Limb (tissue), 2 donors: ENCODE data around the gene EVI2A.
"Not testable (repeated sequence)": the region's sequence is repeated elsewhere in the genome, so short reads cannot be mapped to it uniquely, and the experiment has no call there.

Source experiments
- DNase-seq, 2 donors: peaks; one replicate each; pipeline ENCODE4 v3.0.0-alpha.2; 2016; ENCODE audit errors: extremely low spot score in 2 of 2

EVI2A gene

GRCh38 chr17:31321481-31321880 lies at the start of gene EVI2A:
TSS of gene EVI2A (minus strand) at chr17:31321622. CDS start at chr17:31319013, 2,609 bp downstream.
- no peak for DNase-seq

- DNase-seq: no peak
Observed at GRCh38 chr17:31369266-31369665, 47.8 kb upstream of the EVI2A start.

- no peak for DNase-seq
Observed at GRCh38 chr17:31366088-31366487, 44.7 kb upstream of the EVI2A start.

GRCh38 chr17:31364012-31364411 lies 42.6 kb upstream of the EVI2A start:
- no peak for DNase-seq

GRCh38 chr17:31357839-31358394 lies 36.5 kb upstream of the EVI2A start:
- no peak for DNase-seq

GRCh38 chr17:31357091-31357490 lies 35.7 kb upstream of the EVI2A start:
- DNase-seq: no peak

GRCh38 chr17:31355935-31356334 lies 34.5 kb upstream of the EVI2A start:
- no peak for DNase-seq

GRCh38 chr17:31349454-31349853 lies 28.0 kb upstream of the EVI2A start:
- no peak for DNase-seq

- not testable (repeated sequence) for DNase-seq
Observed at GRCh38 chr17:31345191-31345747, 23.8 kb upstream of the EVI2A start.

GRCh38 chr17:31339906-31340661 lies 18.7 kb upstream of the EVI2A start:
- no peak for DNase-seq

- DNase-seq: no peak
Observed at GRCh38 chr17:31329221-31329620, 7.8 kb upstream of the EVI2A start.

GRCh38 chr17:31328160-31328535 lies 6.7 kb upstream of the EVI2A start:
- no peak for DNase-seq

GRCh38 chr17:31327534-31328159 lies 6.2 kb upstream of the EVI2A start:
- DNase-seq: no peak

- no peak for DNase-seq
Observed at GRCh38 chr17:31323551-31323950, 2.1 kb upstream of the EVI2A start.

GRCh38 chr17:31321966-31322365 lies 544 bp upstream of the EVI2A start:
- no peak for DNase-seq

- DNase-seq: no peak
Observed at GRCh38 chr17:31320791-31321190, 631 bp downstream of the EVI2A start.

- DNase-seq: no peak
Observed at GRCh38 chr17:31320241-31320640, 1.2 kb downstream of the EVI2A start.

GRCh38 chr17:31318851-31319661 lies 2.4 kb downstream of the EVI2A start:
- DNase-seq: no peak

GRCh38 chr17:31318298-31318801 lies 3.1 kb downstream of the EVI2A start:
- no peak for DNase-seq

GRCh38 chr17:31314782-31315100 lies 6.7 kb downstream of the EVI2A start:
- DNase-seq: no peak

- DNase-seq: no peak
Observed at GRCh38 chr17:31313982-31314781, 7.2 kb downstream of the EVI2A start, which contains the start of gene EVI2B. TSS of gene EVI2B (minus strand) at chr17:31314054. CDS start at chr17:31305609, 8,445 bp downstream.
